ENCODE results near the gene ZBTB38.

- TF ChIP-seq, protein P1, sequence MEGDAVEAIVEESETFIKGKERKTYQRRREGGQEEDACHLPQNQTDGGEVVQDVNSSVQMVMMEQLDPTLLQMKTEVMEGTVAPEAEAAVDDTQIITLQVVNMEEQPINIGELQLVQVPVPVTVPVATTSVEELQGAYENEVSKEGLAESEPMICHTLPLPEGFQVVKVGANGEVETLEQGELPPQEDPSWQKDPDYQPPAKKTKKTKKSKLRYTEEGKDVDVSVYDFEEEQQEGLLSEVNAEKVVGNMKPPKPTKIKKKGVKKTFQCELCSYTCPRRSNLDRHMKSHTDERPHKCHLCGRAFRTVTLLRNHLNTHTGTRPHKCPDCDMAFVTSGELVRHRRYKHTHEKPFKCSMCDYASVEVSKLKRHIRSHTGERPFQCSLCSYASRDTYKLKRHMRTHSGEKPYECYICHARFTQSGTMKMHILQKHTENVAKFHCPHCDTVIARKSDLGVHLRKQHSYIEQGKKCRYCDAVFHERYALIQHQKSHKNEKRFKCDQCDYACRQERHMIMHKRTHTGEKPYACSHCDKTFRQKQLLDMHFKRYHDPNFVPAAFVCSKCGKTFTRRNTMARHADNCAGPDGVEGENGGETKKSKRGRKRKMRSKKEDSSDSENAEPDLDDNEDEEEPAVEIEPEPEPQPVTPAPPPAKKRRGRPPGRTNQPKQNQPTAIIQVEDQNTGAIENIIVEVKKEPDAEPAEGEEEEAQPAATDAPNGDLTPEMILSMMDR (IDR thresholded peaks at IDR 0.05) = no peak
- TF ChIP-seq POLR2AphosphoS5 (IDR thresholded peaks at IDR 0.05) = no peak
- no peak for TF ChIP-seq POLR2A (IDR thresholded peaks at IDR 0.05)
- TF ChIP-seq EP300 (IDR thresholded peaks at IDR 0.05) = no peak
These were observed 1.8 kb upstream of the ZBTB38 start for GRCh38 chr3:141366285-141367037.

Measured in suprapubic skin (tissue), 4 donors.